Ovary (tissue), 9 donors: ENCODE data around the gene IRS1. TPM values are rescaled to one million over a fixed set of nuclear protein-coding genes. Genes with fewer than 3 reads are reported as not detected.

Source experiments
- DNase-seq, 5 donors: peaks; one replicate each; pipeline ENCODE4 v3.0.0-alpha.2; 2019 to 2020
- H3K27ac ChIP-seq, 2 donors: fragments of 200-600 bp; one replicate each; pipeline versions ENCODE4 v1.5.1 to v1.8.0; 2019 to 2022
- H3K27me3 ChIP-seq: fragments of 200-600 bp; one replicate; pipeline ENCODE4 v1.8.0; 2022
- H3K36me3 ChIP-seq: fragments of 200-600 bp; sonication (generic); one replicate; pipeline ENCODE4 v1.5.1; 2019
- H3K4me1 ChIP-seq: one replicate; pipeline ENCODE4 v1.8.1; 2013; ENCODE audit warnings: mild to moderate bottlenecking, moderate library complexity; ENCODE audit not compliant: insufficient read depth
- H3K4me3 ChIP-seq: fragments of 200-600 bp; sonication (generic); one replicate; pipeline ENCODE4 v1.5.1; 2017
- H3K9me3 ChIP-seq, 2 donors: fragments of 200-600 bp in 1 of 2; sonication (generic) in 1 of 2; one replicate each; pipeline versions ENCODE4 v1.5.1 to v1.8.1; 2013 to 2019; ENCODE audit warnings: mild to moderate bottlenecking in 1 of 2, moderate library complexity in 1 of 2
- CTCF ChIP-seq, 3 donors: fragments of 450-650 bp in 2 of 3; fragments of 200-600 bp in 1 of 3; IDR thresholded peaks; one replicate each; pipeline versions ENCODE4 v1.5.1 to v1.8.0; 2016 to 2022; ENCODE audit warnings: antibody characterized with exemption in 3 of 3, mild to moderate bottlenecking in 1 of 3
- EP300 ChIP-seq: sonication (generic); formaldehyde crosslinking; IDR thresholded peaks from one replicate; pipeline ENCODE4 v1.6.1; 2017; ENCODE audit warnings: antibody characterized with exemption
- POLR2A ChIP-seq: fragments of 450-650 bp; IDR thresholded peaks from one replicate; pipeline ENCODE4 v1.6.1; 2017; ENCODE audit warnings: antibody characterized with exemption, mild to moderate bottlenecking, moderate library complexity
- WGBS, 3 donors: extraction: QIAGEN DNeasy Blood & Tissue Kit in 1 of 3; methylation state at CpG; one replicate each; pipeline versions ENCODE4 v1.1.5 to v1.1.7; 2013 to 2017; 5-methylcytosine and 5-hydroxymethylcytosine counted together
- intact Hi-C, 4 donors: fragments of 100-400 bp; cut with DNase I; formaldehyde crosslinking; loops; one replicate each; pipeline versions ENCODE4 v1.11.0 to v1.15.1; 2022 to 2023
- polyA plus RNA-seq, 2 donors: library from polyadenylated mRNA; stranded (reverse); fragments of 200-250 nt in 1 of 2; fragments of 350-450 nt in 1 of 2; fragmentation: Illumina TruSeq in 1 of 2; extraction: RNeasy Lipid Tissue Mini Kit (QIAGEN cat#74804) in 1 of 2; gene quantifications; one replicate each; pipeline ENCODE4 v1.2.3, GENCODE V29; 2013 to 2014
- total RNA-seq, 7 donors: library from RNA; depleted of rRNA in 2 of 7; stranded (reverse); fragments of >200 nt in 2 of 7; fragmentation: NEBNext Ultra II Directional in 3 of 7; extraction: Animal tissue kit (Norgen Biotek cat#: 25700) in 3 of 7; gene quantifications; one replicate each; pipeline versions ENCODE4 v1.1.0 to v1.2.4, GENCODE V29; 2016 to 2023
- donor health status: DM: no; HTN: no; CAD: no; lungs with moderate emphysema.
- donor health status: DM: no; HTN: no; CAD: no.
- donor health status: Bipolar disorder and iron deficiency.
- donor health status: DM: yes; HTN: yes; CAD: no.
- donor health status: DM: no; HTN: no; CAD: no.
- donor health status: DM: yes; HTN: yes; CAD: no.

IRS1 gene
- total and polyA plus RNA-seq, 9 donors: 22.3 to 87.0 (median 44.1) TPM

- no peaks in the 10 kb centered on the region for H3K9me3 ChIP-seq
- no peaks in the 10 kb centered on the region for H3K4me1 ChIP-seq
- H3K36me3 ChIP-seq: no peaks in the 10 kb centered on the region
- TF ChIP-seq CTCF (IDR thresholded peaks at IDR 0.05) (no peak), POLR2A (no peak), EP300 (no peak)
- no peak overlapping the region for H3K27ac ChIP-seq
- H3K27me3 ChIP-seq: no peaks in the 10 kb centered on the region
- DNase-seq: no peak
- H3K4me3 ChIP-seq: no peak overlapping the region
- 91 to 93% (median 91%) methylated on average over 9 of the region's 9 CpGs for WGBS, 3 donors
- intact Hi-C loops: no loop called here
Measured at GRCh38 chr2:226692521-226693126, 107.0 kb downstream of the IRS1 start.

- no peak for TF ChIP-seq CTCF (IDR thresholded peaks at IDR 0.05)
- H3K9me3 ChIP-seq: no peaks in the 10 kb centered on the region
- no peaks in the 10 kb centered on the region for H3K4me1 ChIP-seq
- H3K27ac ChIP-seq: no peak overlapping the region
- DNase-seq: no peak
- H3K27me3 ChIP-seq: no peaks in the 10 kb centered on the region
- intact Hi-C loops: no loop called here
- H3K4me3 ChIP-seq: no peak overlapping the region
- no peaks in the 10 kb centered on the region for H3K36me3 ChIP-seq
- WGBS, 3 donors: 68 to 74% (median 72%) methylated on average over 2 of the region's 2 CpGs
Measured at GRCh38 chr2:226691255-226691654, 108.4 kb downstream of the IRS1 start.

- intact Hi-C loops: no loop called here
- H3K27me3 ChIP-seq: no peaks in the 10 kb centered on the region
- no peaks in the 10 kb centered on the region for H3K4me1 ChIP-seq
- no peak for TF ChIP-seq EP300
- TF ChIP-seq POLR2A: no peak
- TF ChIP-seq CTCF (IDR thresholded peaks at IDR 0.05): no peak
- 10 to 13% (median 13%) methylated on average over 4 of the region's 4 CpGs for WGBS, 3 donors
- H3K9me3 ChIP-seq: no peaks in the 10 kb centered on the region
- peak overlapping the region in 1 of 2 donors; percentile 11 for H3K27ac ChIP-seq
- H3K36me3 ChIP-seq: no peaks in the 10 kb centered on the region
- no peak overlapping the region for H3K4me3 ChIP-seq
- no peak for DNase-seq
Measured at GRCh38 chr2:226690461-226691024, 109.1 kb downstream of the IRS1 start.

- no peaks in the 10 kb centered on the region for H3K36me3 ChIP-seq
- no peaks in the 10 kb centered on the region for H3K27me3 ChIP-seq
- TF ChIP-seq CTCF (IDR thresholded peaks at IDR 0.05) (no peak), POLR2A (no peak), EP300 (no peak)
- intact Hi-C loops: no loop called here
- WGBS, 3 donors: 91 to 97% (median 93%) methylated on average over 2 of the region's 2 CpGs
- H3K4me3 ChIP-seq: no peak overlapping the region
- no peaks in the 10 kb centered on the region for H3K4me1 ChIP-seq
- no peak for DNase-seq
- no peak overlapping the region for H3K27ac ChIP-seq
- H3K9me3 ChIP-seq: no peaks in the 10 kb centered on the region
Measured at GRCh38 chr2:226687641-226688253, 111.9 kb downstream of the IRS1 start.
